GM18951 (cell line): ENCODE measurements around the gene NOTCH4.
A peak's percentile ranks its signal among the peaks of the same experiment; 100 is the strongest.
"Not testable (repeated sequence)": the region's sequence is repeated elsewhere in the genome, so short reads cannot be mapped to it uniquely, and the experiment has no call there.

Experiments used
- POLR2A ChIP-seq: IDR thresholded peaks from 4 replicates; pipeline ENCODE4 v1.6.1; 2011; ENCODE audit warnings: mild to moderate bottlenecking; ENCODE audit not compliant: insufficient read length, insufficient read depth; ENCODE audit errors: extremely low read depth
- in situ Hi-C: fragments of 300-500 bp; cut with MboI; formaldehyde crosslinking; loops from one replicate; pipeline ENCODE4 v1.12.0; 2022; ENCODE audit warnings: low sequenced_read_pairs, mixed read lengths, inconsistent platforms; ENCODE audit not compliant: unreplicated experiment

Gene NOTCH4

GRCh38 chr6:32194388-32194787, 29.5 kb downstream of the NOTCH4 start:
- no peak for TF ChIP-seq POLR2A
- in situ Hi-C loops: no loop called here

- in situ Hi-C loops: not testable (repeated sequence)
These were observed 30.8 kb downstream of the NOTCH4 start for GRCh38 chr6:32193096-32193495.

GRCh38 chr6:32192608-32193039, 31.2 kb downstream of the NOTCH4 start, which contains the start of gene GPSM3:
TSS of gene GPSM3 (minus strand) at chr6:32192643. CDS start at chr6:32192513, 130 bp downstream.
- in situ Hi-C loops: no loop called here

GRCh38 chr6:32191696-32192607, 31.9 kb downstream of the NOTCH4 start:
- no peak for TF ChIP-seq POLR2A
- in situ Hi-C loops: no loop called here

More at GRCh38 chr6:32192608-32193039, 31.2 kb downstream of the NOTCH4 start, which contains the start of gene GPSM3:
- TF ChIP-seq POLR2A: peak; percentile 67

- in situ Hi-C loops: no loop called here
These were observed 32.8 kb downstream of the NOTCH4 start for GRCh38 chr6:32190911-32191677.

GRCh38 chr6:32190054-32190851, 33.6 kb downstream of the NOTCH4 start, which contains the start of gene PBX2:
TSS of gene PBX2 (minus strand) at chr6:32190202. CDS start at chr6:32189915, 287 bp downstream.
- in situ Hi-C loops: no loop called here
- peak; percentile 65 for TF ChIP-seq POLR2A

More at GRCh38 chr6:32190911-32191677, 32.8 kb downstream of the NOTCH4 start:
- TF ChIP-seq POLR2A: peak; percentile 38

- in situ Hi-C loops: no loop called here
- TF ChIP-seq POLR2A: no peak
These were observed 34.2 kb downstream of the NOTCH4 start for GRCh38 chr6:32189742-32190053.

- in situ Hi-C loops: no loop called here
- TF ChIP-seq POLR2A: peak; percentile 20
These were observed 34.7 kb downstream of the NOTCH4 start for GRCh38 chr6:32189069-32189741.

GRCh38 chr6:32188381-32189068, 35.3 kb downstream of the NOTCH4 start:
- in situ Hi-C loops: no loop called here

GRCh38 chr6:32187725-32188380, 36.0 kb downstream of the NOTCH4 start:
- in situ Hi-C loops: not testable (repeated sequence)
- peak; percentile 26 for TF ChIP-seq POLR2A

More at GRCh38 chr6:32188381-32189068, 35.3 kb downstream of the NOTCH4 start:
- TF ChIP-seq POLR2A: no peak

- no peak for TF ChIP-seq POLR2A
- in situ Hi-C loops: no loop called here
These were observed 36.7 kb downstream of the NOTCH4 start for GRCh38 chr6:32187009-32187709.

GRCh38 chr6:32186151-32186840, 37.6 kb downstream of the NOTCH4 start:
- in situ Hi-C loops: not testable (repeated sequence)

- in situ Hi-C loops: not testable (repeated sequence)
These were observed 38.2 kb downstream of the NOTCH4 start for GRCh38 chr6:32185681-32186131.
